Jurkat, Clone E6-1 (cell line): ENCODE measurements around the gene WASF3.

ENCODE experiments used
- DNase-seq: peaks from one replicate; pipeline ENCODE4 v3.0.0-alpha.2; 2011; ENCODE audit warnings: low read depth, low spot score
- H3K4me3 ChIP-seq: 2 replicates; pipeline ENCODE4 v1.5.1; 2011; ENCODE audit warnings: mild to moderate bottlenecking, low read length, control low read depth, moderate library complexity

The WASF3 gene

GRCh38 chr13:26664286-26664685 lies 106.8 kb downstream of the WASF3 start:
- no peak overlapping the region for H3K4me3 ChIP-seq
- no peak for DNase-seq

DNA sequence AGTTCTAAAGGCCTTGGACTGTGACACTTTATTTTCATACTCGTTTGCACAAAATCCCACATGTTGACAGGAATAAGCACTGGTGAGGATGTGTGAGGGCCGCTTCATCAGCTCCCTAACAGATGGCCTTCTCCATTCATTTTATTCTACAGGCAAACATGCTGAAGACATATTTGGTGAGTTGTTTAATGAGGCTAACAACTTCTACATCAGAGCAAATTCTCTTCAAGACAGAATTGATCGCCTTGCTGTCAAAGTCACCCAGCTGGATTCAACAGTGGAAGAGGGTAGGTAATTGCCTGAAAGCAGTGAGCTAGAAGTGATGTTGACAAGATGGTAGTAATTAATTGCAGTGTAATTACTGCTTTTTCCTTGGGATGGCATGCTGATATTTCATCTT lies 107.4 kb downstream of the WASF3 start:
- no peak for DNase-seq
- H3K4me3 ChIP-seq = no peak overlapping the region

DNA sequence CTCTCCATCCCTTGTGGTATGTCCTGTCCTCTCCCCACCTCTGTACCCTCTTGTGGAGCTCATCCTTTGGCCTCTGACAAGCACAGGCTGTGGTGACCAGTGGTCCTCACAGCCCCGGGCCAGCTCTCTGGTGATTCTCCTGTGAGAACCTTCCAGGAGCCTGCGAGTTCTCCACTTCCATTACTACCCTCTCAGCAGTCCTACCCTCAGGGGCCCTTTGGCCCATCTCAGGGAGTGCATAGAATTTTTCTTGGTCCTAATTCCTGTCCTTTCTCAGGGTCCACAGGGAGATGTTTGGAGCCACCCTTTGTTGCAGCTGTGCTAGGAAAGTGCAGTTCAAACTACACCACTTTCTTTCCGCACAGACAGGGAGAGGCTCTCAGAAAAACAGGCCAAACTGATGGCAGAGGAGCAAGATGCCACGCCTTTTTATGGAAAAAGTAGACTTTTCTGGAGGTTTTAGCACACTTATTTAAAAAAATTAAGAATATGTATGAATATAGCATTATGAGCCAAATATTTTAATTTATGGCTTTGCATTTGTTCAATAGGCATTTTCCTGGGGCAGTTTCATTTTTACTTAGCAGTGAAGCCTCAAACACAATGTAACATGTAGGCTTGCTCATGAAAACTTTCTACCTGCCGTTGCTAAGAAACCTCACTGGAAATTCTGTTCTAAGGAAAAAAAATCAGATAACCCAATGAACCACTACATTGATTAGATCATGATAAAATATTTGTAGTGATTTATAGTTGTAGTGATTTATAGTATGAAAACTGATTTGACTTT lies 111.1 kb downstream of the WASF3 start:
- H3K4me3 ChIP-seq = no peak overlapping the region
- DNase-seq = no peak

DNA sequence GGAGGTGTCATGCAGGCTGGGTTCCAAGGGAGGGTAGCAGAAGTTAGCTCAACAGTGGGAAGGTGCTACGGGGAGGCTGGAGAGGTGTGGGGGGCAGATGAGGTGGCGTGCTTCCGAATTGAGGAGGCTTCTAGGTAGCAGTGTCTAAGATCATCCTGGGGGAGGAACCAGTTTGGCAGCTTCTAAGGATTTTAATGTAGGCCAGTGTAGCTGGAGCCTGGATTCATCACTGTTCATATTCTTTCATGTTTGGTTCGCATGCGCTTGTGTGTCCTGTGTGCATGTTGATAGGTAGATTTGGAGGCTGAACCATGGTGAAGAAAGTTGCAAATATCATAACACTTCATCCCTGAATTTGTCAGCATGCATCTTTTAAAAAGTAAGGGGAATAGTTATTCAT lies 116.4 kb downstream of the WASF3 start:
- no peak overlapping the region for H3K4me3 ChIP-seq
- DNase-seq = no peak

DNA sequence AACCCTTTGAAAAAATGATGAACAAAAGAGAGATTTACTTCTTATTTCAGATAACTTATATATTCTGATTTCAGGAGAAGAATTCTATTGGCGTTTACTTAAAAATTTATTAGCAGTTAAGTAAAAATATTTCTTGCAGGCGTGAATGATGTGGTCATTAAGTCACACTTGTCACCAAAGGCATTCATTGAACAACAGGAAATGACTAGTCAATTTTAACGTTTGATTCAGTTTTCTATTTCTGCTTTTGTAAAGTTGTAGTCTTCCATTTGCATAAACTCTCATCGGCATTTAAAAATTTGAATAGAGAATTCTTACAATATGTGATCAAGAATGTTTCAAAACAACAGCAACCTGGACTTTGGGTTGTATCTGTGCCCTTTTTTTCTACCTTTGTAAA lies 119.7 kb downstream of the WASF3 start:
- DNase-seq = no peak
- no peak overlapping the region for H3K4me3 ChIP-seq

DNA sequence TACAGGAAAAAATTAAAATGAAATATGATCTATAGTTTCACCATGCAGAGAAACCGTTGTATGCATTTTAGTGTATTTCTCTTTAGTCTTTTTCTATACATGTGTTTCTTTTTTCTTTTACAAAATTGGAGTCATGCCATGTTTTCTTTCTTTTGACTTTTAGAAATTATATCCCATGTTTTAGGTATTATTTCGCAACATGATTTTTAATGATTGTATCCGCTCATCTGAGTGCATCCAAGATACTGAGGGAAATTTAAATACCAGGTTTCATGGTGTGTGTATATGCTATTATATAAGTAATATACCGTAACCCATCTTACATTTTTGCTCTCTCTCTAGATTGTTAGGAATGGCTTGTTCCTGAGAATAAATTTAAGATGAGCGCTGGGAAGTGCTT lies 120.8 kb downstream of the WASF3 start:
- no peak for DNase-seq
- H3K4me3 ChIP-seq = no peak overlapping the region

DNA sequence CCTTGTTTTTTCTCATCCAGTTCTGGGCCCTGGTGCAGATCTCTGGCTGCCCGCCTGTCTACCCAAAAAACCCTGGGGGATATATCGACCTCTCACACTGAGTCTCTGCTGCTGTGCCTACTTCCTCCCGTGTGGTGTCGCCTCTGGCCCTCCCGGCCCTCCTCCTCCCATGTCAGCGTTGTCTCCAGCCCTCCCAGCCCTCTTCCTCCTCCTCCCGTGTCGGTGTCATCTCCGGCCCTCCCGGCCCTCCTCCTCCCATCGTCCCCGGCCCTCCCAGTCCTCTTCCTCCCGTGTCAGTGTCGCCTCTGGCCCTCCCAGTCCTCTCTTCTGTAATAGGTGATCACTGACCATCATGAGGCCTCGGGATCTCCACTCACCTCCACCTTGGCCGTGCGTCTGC lies 121.3 kb downstream of the WASF3 start:
- H3K4me3 ChIP-seq = no peak overlapping the region
- DNase-seq = no peak

GRCh38 chr13:26679411-26680122 lies 122.1 kb downstream of the WASF3 start:
- no peak for DNase-seq
- no peak overlapping the region for H3K4me3 ChIP-seq

DNA sequence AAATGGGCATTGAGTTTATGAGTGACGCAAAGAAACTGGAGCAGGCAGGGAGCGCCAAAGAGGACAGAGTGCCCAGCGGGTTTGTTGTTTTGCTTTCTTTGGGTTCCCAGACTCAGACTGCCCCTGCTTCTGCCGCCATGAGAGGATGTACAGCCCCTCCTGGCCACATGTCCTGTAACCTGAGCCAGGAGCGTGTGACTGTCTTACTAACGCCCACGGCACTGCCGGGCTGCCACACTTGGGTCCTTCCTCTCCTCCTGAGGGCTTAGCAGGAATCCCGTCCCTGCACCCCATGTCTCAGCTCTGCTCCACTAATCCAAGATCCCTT lies 122.6 kb downstream of the WASF3 start:
- DNase-seq = no peak
- H3K4me3 ChIP-seq = no peak overlapping the region

DNA sequence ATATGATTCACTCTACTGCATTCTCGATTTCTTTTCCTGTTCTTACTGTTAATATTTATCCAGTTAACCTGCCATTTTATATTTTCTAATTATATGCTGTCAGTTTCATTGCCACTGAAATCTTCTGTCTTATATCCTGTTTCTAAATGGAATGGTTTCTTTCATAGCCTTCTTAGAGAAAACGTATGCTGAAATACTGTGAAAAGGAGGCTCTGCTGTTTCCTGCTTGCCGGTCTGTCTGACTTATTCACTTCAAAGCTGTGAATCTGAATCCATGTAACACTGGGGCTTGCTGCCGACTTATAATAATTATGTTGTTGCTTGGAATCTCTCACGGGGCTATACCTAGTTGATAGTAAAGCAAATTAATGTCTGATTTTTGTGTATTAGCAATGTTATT lies 123.1 kb downstream of the WASF3 start:
- no peak for DNase-seq
- no peak overlapping the region for H3K4me3 ChIP-seq

DNA sequence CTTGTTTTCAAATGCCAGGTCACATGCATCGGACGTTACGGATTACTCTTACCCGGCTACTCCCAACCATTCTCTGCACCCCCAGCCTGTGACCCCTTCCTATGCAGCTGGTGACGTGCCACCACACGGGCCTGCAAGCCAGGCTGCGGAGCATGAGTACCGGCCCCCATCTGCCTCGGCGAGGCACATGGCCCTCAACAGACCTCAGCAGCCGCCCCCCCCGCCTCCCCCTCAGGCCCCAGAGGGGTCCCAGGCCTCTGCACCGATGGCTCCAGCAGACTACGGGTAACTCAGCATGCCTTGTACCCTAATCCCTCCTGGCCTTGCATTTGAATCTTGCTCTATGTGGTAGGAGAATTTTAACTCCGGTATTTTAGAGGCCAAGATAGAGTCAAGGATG lies 123.6 kb downstream of the WASF3 start:
- no peak overlapping the region for H3K4me3 ChIP-seq

GRCh38 chr13:26682606-26683005 lies 125.1 kb downstream of the WASF3 start:
- no peak for DNase-seq
- no peak overlapping the region for H3K4me3 ChIP-seq

More for the DNA sequence above, 123.6 kb downstream of the WASF3 start:
- no peak for DNase-seq

DNA sequence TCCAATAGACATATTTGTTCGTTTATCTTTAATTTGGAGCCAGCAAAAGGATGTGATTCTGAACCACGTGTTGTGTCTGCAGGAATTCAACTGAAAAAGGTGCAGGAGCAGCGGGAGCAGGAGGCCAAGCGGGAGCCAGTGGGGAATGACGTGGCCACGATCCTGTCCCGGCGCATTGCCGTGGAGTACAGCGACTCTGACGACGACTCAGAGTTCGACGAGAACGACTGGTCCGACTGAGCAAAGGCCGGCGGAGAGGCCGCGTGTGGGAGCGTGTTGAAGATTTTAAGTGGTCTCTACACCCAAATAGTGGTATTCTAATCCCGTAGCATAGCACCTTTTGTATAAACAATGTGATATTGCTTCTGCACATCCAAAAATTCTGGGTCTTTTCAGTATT lies 128.1 kb downstream of the WASF3 start:
- no peak overlapping the region for H3K4me3 ChIP-seq
- no peak for DNase-seq

DNA sequence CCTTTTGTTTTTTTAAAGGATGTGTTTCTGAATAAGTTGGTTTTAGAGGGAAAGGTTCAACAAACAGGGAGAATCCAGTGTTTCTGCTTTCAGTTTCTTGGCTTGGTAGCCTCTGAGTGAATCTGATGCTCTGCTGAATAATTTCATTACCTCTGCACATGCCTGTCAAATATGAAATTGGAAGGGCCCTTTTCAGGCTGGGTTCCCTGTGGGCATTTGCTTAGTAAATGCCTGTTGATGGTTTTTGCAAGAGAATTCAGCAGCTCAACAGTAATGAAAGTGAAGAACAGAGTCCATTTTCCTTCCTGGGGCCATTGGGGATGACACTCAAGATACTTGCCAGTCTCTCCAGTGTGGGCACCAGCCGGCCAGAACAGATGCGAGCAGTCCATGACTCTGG lies 128.8 kb downstream of the WASF3 start:
- no peak overlapping the region for H3K4me3 ChIP-seq
- DNase-seq = no peak

DNA sequence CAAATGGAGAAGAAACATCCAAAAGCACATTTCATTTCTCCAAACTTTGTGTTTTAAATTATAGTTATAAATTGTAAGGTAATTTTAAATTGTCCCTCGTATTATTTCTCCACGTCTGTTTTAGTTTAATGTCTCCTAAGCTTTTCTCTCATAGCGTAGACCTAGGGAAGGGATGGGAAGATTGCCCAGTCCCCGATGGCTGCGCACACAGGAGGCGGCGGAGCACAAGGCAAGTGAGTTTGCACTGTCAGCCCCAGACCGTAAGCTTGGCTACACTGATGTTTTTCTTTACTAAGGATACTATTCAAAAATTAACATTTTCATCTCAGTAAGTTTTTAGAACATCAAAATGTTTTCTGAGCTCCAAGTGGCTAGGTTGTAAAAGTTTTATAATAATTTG lies 130.8 kb downstream of the WASF3 start:
- H3K4me3 ChIP-seq = no peak overlapping the region
- no peak for DNase-seq

GRCh38 chr13:26688980-26689379 lies 131.5 kb downstream of the WASF3 start:
- DNase-seq = no peak
- H3K4me3 ChIP-seq = no peak overlapping the region

- H3K4me3 ChIP-seq = no peak overlapping the region
- DNase-seq = no peak
Observed at GRCh38 chr13:26693749-26694463, 136.4 kb downstream of the WASF3 start.

DNA sequence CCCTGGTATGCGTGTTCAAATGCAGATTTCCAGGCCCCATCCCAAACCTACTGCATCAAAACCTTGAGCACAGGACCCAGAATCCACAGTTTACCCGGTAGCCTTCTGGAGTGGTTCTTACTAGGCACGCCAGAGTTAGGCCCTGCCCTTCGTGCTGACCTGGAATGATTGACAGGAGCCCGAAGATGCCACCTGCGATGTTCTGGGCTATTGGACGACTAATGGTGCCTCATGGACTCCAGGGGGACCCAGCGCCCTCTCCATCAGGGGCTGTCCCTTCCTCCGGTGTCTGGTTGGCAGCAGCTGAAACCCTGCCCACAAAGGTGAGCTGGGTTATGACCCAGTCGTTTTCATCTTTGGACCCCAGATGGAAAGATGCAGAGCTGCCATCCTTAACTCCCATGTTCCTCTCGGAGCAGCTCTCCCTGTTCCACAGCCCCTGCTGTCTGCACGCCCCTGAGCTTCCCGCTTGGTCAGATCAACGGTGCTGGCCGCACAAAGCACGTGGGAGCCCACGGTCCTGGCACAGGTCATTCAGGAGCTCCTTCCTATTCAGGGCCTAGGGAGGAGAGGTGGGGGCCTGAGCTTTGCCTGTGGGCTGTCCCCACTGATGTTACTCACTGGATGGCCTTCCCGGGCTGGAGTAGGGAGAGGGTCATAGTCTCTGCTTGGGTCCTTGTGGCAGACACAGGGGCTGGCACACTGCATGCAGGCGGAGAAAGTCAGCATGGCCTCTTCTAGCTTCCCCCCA lies 137.3 kb downstream of the WASF3 start:
- DNase-seq = no peak
- no peak overlapping the region for H3K4me3 ChIP-seq

GRCh38 chr13:26695360-26695705 lies 137.8 kb downstream of the WASF3 start:
- H3K4me3 ChIP-seq = no peak overlapping the region
- no peak for DNase-seq

DNA sequence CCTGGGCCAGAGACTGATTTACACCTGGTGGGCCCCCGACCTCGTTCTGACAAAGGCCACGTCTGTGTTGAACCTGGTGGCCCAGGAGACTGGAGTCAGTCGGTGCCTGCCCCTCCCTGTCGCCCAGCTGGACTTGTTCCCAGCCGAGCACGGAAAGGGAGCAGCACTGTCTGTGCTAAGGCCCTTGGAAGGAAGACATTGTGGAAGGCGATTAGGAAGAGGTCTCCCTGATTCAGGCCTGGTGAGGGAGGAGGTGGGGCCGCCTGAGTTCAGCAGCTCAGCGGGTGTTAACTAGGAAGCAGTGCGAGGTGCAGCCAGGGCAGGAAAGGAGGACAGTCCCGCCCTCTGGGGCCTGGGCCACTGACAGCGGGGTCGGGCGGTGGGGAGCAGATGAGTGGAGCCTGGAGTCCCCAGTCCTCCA lies 138.4 kb downstream of the WASF3 start:
- DNase-seq = no peak

More for the DNA sequence above, 138.4 kb downstream of the WASF3 start:
- no peak overlapping the region for H3K4me3 ChIP-seq
